ENCODE measurements around the gene ALS2CL. TPM values are rescaled to one million over a fixed set of nuclear protein-coding genes. Genes with fewer than 3 reads are reported as not detected.

ALS2CL gene
- total RNA-seq, 4 donors from 2014 or later, result 129 to 260 (median 172) TPM

GRCh38 chr3:46734773-46735172 lies 41.3 kb upstream of the ALS2CL start:
- Histone ChIP-seq H3K4me1 (no peaks in the 10 kb centered on the region), H3K36me3 (no peaks in the 10 kb centered on the region), H3K4me3 (no peak overlapping the region), H3K9me3 (no peaks in the 10 kb centered on the region), H3K27ac (no peak overlapping the region), H3K27me3 (no peaks in the 10 kb centered on the region)
- 58% methylated on average over 4 of the region's 4 CpGs for WGBS
- no peak for DNase-seq (ENCODE audit: low spot score in 2 of 2)
- no peak for TF ChIP-seq POLR2AphosphoS5 (IDR thresholded peaks at IDR 0.05)
- TF ChIP-seq EP300 (IDR thresholded peaks at IDR 0.05), result no peak
- TF ChIP-seq, protein P1, sequence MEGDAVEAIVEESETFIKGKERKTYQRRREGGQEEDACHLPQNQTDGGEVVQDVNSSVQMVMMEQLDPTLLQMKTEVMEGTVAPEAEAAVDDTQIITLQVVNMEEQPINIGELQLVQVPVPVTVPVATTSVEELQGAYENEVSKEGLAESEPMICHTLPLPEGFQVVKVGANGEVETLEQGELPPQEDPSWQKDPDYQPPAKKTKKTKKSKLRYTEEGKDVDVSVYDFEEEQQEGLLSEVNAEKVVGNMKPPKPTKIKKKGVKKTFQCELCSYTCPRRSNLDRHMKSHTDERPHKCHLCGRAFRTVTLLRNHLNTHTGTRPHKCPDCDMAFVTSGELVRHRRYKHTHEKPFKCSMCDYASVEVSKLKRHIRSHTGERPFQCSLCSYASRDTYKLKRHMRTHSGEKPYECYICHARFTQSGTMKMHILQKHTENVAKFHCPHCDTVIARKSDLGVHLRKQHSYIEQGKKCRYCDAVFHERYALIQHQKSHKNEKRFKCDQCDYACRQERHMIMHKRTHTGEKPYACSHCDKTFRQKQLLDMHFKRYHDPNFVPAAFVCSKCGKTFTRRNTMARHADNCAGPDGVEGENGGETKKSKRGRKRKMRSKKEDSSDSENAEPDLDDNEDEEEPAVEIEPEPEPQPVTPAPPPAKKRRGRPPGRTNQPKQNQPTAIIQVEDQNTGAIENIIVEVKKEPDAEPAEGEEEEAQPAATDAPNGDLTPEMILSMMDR (IDR thresholded peaks at IDR 0.05), result no peak
- TF ChIP-seq POLR2A (IDR thresholded peaks at IDR 0.05), result no peak

- no peak for DNase-seq (ENCODE audit: low spot score in 2 of 2)
- WGBS, result 82% methylated on average over 9 of the region's 9 CpGs
These were observed 39.7 kb upstream of the ALS2CL start for GRCh38 chr3:46733026-46733800.

GRCh38 chr3:46731795-46732194 lies 38.3 kb upstream of the ALS2CL start:
- Histone ChIP-seq H3K4me3 (no peak overlapping the region), H3K27ac (no peak overlapping the region), H3K9me3 (no peaks in the 10 kb centered on the region), H3K27me3 (peaks cover 7% of the 10 kb centered on the region), H3K4me1 (no peaks in the 10 kb centered on the region), H3K36me3 (no peaks in the 10 kb centered on the region)
- TF ChIP-seq POLR2AphosphoS5 (IDR thresholded peaks at IDR 0.05) (no peak), POLR2A (IDR thresholded peaks at IDR 0.05) (no peak), EP300 (IDR thresholded peaks at IDR 0.05) (no peak)
- TF ChIP-seq, protein P1 (IDR thresholded peaks at IDR 0.05), result no peak
- 81% methylated on average over 3 of the region's 3 CpGs for WGBS
- DNase-seq (ENCODE audit: low spot score in 2 of 2), result no peak

More at GRCh38 chr3:46733026-46733800, 39.7 kb upstream of the ALS2CL start:
- Histone ChIP-seq H3K27me3 (peaks cover 7% of the 10 kb centered on the region), H3K27ac (no peak overlapping the region), H3K36me3 (no peaks in the 10 kb centered on the region), H3K9me3 (no peaks in the 10 kb centered on the region), H3K4me3 (no peak overlapping the region), H3K4me1 (no peaks in the 10 kb centered on the region)
- TF ChIP-seq, protein P1 (IDR thresholded peaks at IDR 0.05), result no peak
- no peak for TF ChIP-seq EP300 (IDR thresholded peaks at IDR 0.05)
- TF ChIP-seq POLR2A (IDR thresholded peaks at IDR 0.05), result no peak
- TF ChIP-seq POLR2AphosphoS5 (IDR thresholded peaks at IDR 0.05), result no peak

DNA sequence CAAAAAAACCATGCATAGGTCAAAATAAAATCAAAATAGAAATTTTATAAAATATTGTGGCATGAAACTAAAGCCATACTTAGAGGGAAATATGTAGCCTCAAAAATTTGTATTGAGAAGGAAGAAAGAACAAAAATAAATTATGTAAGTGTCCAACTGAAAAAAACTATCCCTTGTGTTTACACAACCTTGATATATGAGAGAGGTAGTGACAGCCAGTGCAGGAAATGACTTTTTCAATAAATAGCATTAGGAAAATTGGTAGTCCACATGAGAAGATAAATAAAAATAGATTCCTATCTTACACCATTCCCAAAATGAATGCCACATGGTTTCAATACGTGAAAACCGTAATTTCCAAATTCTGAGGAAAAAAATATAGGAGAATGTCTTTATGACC lies 37.3 kb upstream of the ALS2CL start:
- Histone ChIP-seq H3K4me1 (no peaks in the 10 kb centered on the region), H3K27ac (no peak overlapping the region), H3K9me3 (no peaks in the 10 kb centered on the region), H3K27me3 (peaks cover 8% of the 10 kb centered on the region), H3K36me3 (no peaks in the 10 kb centered on the region), H3K4me3 (no peak overlapping the region)
- no peak for DNase-seq (ENCODE audit: low spot score in 2 of 2)
- WGBS, result 82% methylated on average over 2 of the region's 2 CpGs
- TF ChIP-seq POLR2A (IDR thresholded peaks at IDR 0.05) (no peak), POLR2AphosphoS5 (IDR thresholded peaks at IDR 0.05) (no peak), EP300 (IDR thresholded peaks at IDR 0.05) (no peak)
- TF ChIP-seq, protein P1 (IDR thresholded peaks at IDR 0.05), result no peak

GRCh38 chr3:46729038-46729437 lies 35.6 kb upstream of the ALS2CL start:
- Histone ChIP-seq H3K27me3 (peaks cover 9% of the 10 kb centered on the region), H3K9me3 (no peaks in the 10 kb centered on the region), H3K4me3 (no peak overlapping the region), H3K27ac (no peak overlapping the region), H3K4me1 (no peaks in the 10 kb centered on the region), H3K36me3 (no peaks in the 10 kb centered on the region)
- 86% methylated on average over 4 of the region's 4 CpGs for WGBS
- DNase-seq (ENCODE audit: low spot score in 2 of 2), result no peak
- TF ChIP-seq POLR2A (IDR thresholded peaks at IDR 0.05) (no peak), POLR2AphosphoS5 (IDR thresholded peaks at IDR 0.05) (no peak), EP300 (IDR thresholded peaks at IDR 0.05) (no peak)
- TF ChIP-seq, protein P1 (IDR thresholded peaks at IDR 0.05), result no peak
